SK-N-SH treated with all-trans-retinoic acid at 6 μM for 48 hours (cell line): ENCODE results near the gene LMAN1L.

ENCODE experiments used
- ATAC-seq: fragments of 200-7000 bp; cut with Tn5 transposase; 3 replicates; pipeline ENCODE4 v1.9.1; 2020; ENCODE audit warnings: mild to moderate bottlenecking, moderate library complexity
- ARNTL ChIP-seq: fragments of 450-650 bp; formaldehyde crosslinking; IDR thresholded peaks from 2 replicates; pipeline ENCODE4 v1.5.0; 2020; ENCODE audit warnings: low read depth, mild to moderate bottlenecking, moderate library complexity, borderline replicate concordance
- BACH2 ChIP-seq: fragments of 250-450 bp; sonication (Bioruptor Pico); IDR thresholded peaks from 2 replicates; pipeline ENCODE4 v1.9.0; 2021; ENCODE audit warnings: mild to moderate bottlenecking, borderline replicate concordance
- CSDC2 ChIP-seq: fragments of 250-450 bp; sonication (Bioruptor Pico); IDR thresholded peaks from 2 replicates; pipeline ENCODE4 v1.5.0; 2020; ENCODE audit warnings: mild to moderate bottlenecking, moderate library complexity
- GLIS3 ChIP-seq: fragments of 250-450 bp; sonication (Bioruptor Pico); IDR thresholded peaks from 2 replicates; pipeline ENCODE4 v1.5.0; 2020; ENCODE audit warnings: mild to moderate bottlenecking, moderate library complexity
- ISL1 ChIP-seq: fragments of 250-450 bp; sonication (Bioruptor Pico); IDR thresholded peaks from 2 replicates; pipeline ENCODE4 v2.1.2; 2022; ENCODE audit warnings: mild to moderate bottlenecking, moderate library complexity
- OSR1 ChIP-seq: fragments of 250-450 bp; sonication (Bioruptor Pico); IDR thresholded peaks from 2 replicates; pipeline ENCODE4 v1.8.0; 2022; ENCODE audit warnings: moderate library complexity, mild to moderate bottlenecking, inconsistent platforms
- PPARA ChIP-seq: fragments of 250-450 bp; sonication (Bioruptor Pico); IDR thresholded peaks from 2 replicates; pipeline ENCODE4 v1.5.0; 2020; ENCODE audit warnings: mild to moderate bottlenecking, borderline replicate concordance
- RARB ChIP-seq: fragments of 250-450 bp; sonication (Bioruptor Pico); IDR thresholded peaks from 2 replicates; pipeline ENCODE4 v1.8.0; 2021; ENCODE audit warnings: mild to moderate bottlenecking, moderate library complexity
- SNAI2 ChIP-seq: fragments of 250-450 bp; sonication (Bioruptor Pico); IDR thresholded peaks from 2 replicates; pipeline ENCODE4 v1.5.0; 2020; ENCODE audit warnings: mild to moderate bottlenecking, moderate library complexity
- TCF4 ChIP-seq: fragments of 250-450 bp; sonication (Bioruptor Pico); IDR thresholded peaks from 2 replicates; pipeline ENCODE4 v1.8.0; 2021; ENCODE audit warnings: mild to moderate bottlenecking, moderate library complexity, borderline replicate concordance
- TOX ChIP-seq: fragments of 250-450 bp; sonication (Bioruptor Pico); IDR thresholded peaks from 2 replicates; pipeline ENCODE4 v1.8.0; 2021; ENCODE audit warnings: mild to moderate bottlenecking, moderate library complexity, borderline replicate concordance
- ZC3H10 ChIP-seq: fragments of 250-450 bp; sonication (Bioruptor Pico); IDR thresholded peaks from 2 replicates; pipeline ENCODE4 v1.5.1; 2021; ENCODE audit warnings: mild to moderate bottlenecking, moderate library complexity
- ZFP30 ChIP-seq: fragments of 450-650 bp; formaldehyde crosslinking; IDR thresholded peaks from 2 replicates; pipeline ENCODE4 v1.5.0; 2022; ENCODE audit warnings: mild to moderate bottlenecking, moderate library complexity
- ZNF565 ChIP-seq: fragments of 450-650 bp; formaldehyde crosslinking; conservative IDR thresholded peaks from 2 replicates; pipeline ENCODE4 v1.5.0; 2020; ENCODE audit warnings: low read depth, mild to moderate bottlenecking, moderate library complexity
- ZNF70 ChIP-seq: fragments of 450-650 bp; formaldehyde crosslinking; IDR thresholded peaks from 2 replicates; pipeline ENCODE4 v1.5.0; 2020; ENCODE audit warnings: mild to moderate bottlenecking, moderate library complexity
- ZNF8 ChIP-seq: fragments of 450-650 bp; formaldehyde crosslinking; IDR thresholded peaks from 2 replicates; pipeline ENCODE4 v1.5.0; 2020; ENCODE audit warnings: mild to moderate bottlenecking, moderate library complexity
- TF ChIP-seq, protein P1 (sequence below): fragments of 250-450 bp; sonication (Bioruptor Pico); IDR thresholded peaks from 2 replicates; pipeline ENCODE4 v1.8.0; 2021; ENCODE audit warnings: low read depth, mild to moderate bottlenecking, moderate library complexity, borderline replicate concordance
- TF ChIP-seq, protein P2 (sequence below): fragments of 250-450 bp; sonication (Bioruptor Pico); IDR thresholded peaks from 2 replicates; pipeline ENCODE4 v1.5.1; 2020; ENCODE audit warnings: low read depth, mild to moderate bottlenecking, moderate library complexity
- TF ChIP-seq, protein P3 (sequence below): fragments of 250-450 bp; sonication (Bioruptor Pico); IDR thresholded peaks from 2 replicates; pipeline ENCODE4 v1.5.0; 2020; ENCODE audit warnings: mild to moderate bottlenecking, moderate library complexity
- TF ChIP-seq, protein P4 (sequence below): fragments of 250-450 bp; sonication (Bioruptor Pico); IDR thresholded peaks from 2 replicates; pipeline ENCODE4 v1.8.0; 2020; ENCODE audit warnings: mild to moderate bottlenecking, moderate library complexity, borderline replicate concordance
- TF ChIP-seq, protein P5 (sequence below): fragments of 250-450 bp; sonication (Bioruptor Pico); IDR thresholded peaks from 2 replicates; pipeline ENCODE4 v1.5.1; 2021; ENCODE audit warnings: mild to moderate bottlenecking, moderate library complexity

LMAN1L gene

DNA sequence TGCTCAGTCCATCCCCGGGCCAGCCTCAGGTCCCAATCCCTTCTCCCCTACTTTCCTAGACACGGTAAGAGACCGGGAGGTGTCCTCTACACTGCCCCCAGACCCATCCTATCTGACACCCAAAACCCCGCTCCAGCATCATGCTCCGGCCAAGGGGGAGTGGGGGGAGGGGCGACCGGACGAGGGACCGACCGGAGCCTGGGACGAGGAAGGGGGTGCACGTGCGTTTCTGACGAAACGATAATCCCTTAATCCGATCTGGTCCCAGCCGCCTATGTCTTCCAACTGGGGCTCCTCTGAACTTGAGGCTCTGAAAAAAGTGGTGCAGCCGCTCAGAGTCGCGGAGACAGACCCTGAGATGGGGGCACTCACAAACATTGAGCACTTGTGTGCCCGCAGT, 14.3 kb downstream of the LMAN1L start (continued):
- TF ChIP-seq, protein P1, sequence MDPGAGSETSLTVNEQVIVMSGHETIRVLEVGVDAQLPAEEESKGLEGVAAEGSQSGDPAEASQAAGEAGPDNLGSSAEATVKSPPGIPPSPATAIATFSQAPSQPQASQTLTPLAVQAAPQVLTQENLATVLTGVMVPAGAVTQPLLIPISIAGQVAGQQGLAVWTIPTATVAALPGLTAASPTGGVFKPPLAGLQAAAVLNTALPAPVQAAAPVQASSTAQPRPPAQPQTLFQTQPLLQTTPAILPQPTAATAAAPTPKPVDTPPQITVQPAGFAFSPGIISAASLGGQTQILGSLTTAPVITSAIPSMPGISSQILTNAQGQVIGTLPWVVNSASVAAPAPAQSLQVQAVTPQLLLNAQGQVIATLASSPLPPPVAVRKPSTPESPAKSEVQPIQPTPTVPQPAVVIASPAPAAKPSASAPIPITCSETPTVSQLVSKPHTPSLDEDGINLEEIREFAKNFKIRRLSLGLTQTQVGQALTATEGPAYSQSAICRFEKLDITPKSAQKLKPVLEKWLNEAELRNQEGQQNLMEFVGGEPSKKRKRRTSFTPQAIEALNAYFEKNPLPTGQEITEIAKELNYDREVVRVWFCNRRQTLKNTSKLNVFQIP: no peak
- no peak for TF ChIP-seq ZNF70 (CRISPR knock-in tag)

DNA sequence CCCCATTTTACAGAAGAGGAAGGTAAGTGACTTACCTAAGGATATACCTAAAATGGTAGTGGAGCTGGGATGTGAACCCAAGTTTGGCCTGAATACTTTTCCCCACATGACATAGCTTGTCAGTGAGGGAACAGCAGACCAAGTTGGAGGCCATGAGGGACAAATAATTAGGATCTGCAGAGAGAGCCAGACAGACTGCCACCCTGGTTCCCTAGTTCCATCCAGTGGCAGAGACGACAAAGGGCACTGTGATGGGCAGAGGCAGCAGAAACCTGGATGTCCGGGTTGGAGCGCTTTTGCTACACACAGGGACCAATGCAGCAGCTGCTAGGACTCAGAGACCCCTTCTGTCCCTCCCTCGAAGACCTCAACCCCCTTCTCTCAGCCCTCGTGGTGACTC, 15.0 kb downstream of the LMAN1L start:
- TF ChIP-seq, protein P1: no peak
- TF ChIP-seq, all 23 proteins: peak for 0

DNA sequence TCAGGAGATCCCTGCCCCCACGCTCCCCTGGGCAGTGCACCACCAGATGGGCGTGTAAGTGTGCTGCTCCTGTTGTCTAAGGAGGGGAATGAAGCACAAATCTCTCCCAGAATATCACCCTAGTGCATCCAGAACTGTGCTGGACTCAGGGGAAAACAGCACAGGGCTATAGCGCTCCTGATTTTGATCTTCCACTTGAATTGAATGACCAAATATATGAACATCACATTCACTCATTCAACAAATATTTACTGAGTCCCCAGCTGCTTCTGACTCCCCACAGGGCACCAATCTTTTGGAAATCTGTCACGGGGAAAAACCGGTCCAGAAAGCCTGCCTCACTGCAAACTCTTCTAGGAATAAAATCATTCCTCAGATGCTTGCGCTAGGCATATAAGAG, 16.2 kb downstream of the LMAN1L start:
- no peak for TF ChIP-seq TOX (CRISPR knock-in tag)
- TF ChIP-seq, protein P2, sequence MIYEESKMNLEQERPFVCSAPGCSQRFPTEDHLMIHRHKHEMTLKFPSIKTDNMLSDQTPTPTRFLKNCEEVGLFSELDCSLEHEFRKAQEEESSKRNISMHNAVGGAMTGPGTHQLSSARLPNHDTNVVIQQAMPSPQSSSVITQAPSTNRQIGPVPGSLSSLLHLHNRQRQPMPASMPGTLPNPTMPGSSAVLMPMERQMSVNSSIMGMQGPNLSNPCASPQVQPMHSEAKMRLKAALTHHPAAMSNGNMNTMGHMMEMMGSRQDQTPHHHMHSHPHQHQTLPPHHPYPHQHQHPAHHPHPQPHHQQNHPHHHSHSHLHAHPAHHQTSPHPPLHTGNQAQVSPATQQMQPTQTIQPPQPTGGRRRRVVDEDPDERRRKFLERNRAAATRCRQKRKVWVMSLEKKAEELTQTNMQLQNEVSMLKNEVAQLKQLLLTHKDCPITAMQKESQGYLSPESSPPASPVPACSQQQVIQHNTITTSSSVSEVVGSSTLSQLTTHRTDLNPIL: no peak
- TF ChIP-seq RARB: no peak
- TF ChIP-seq ZFP30 (CRISPR knock-in tag): no peak
- TF ChIP-seq SNAI2 (CRISPR knock-in tag): no peak
- no peak for TF ChIP-seq PPARA (CRISPR knock-in tag)
- TF ChIP-seq GLIS3 (CRISPR knock-in tag): no peak
- no peak for TF ChIP-seq ZNF565 (CRISPR knock-in tag)
- TF ChIP-seq, protein P3, sequence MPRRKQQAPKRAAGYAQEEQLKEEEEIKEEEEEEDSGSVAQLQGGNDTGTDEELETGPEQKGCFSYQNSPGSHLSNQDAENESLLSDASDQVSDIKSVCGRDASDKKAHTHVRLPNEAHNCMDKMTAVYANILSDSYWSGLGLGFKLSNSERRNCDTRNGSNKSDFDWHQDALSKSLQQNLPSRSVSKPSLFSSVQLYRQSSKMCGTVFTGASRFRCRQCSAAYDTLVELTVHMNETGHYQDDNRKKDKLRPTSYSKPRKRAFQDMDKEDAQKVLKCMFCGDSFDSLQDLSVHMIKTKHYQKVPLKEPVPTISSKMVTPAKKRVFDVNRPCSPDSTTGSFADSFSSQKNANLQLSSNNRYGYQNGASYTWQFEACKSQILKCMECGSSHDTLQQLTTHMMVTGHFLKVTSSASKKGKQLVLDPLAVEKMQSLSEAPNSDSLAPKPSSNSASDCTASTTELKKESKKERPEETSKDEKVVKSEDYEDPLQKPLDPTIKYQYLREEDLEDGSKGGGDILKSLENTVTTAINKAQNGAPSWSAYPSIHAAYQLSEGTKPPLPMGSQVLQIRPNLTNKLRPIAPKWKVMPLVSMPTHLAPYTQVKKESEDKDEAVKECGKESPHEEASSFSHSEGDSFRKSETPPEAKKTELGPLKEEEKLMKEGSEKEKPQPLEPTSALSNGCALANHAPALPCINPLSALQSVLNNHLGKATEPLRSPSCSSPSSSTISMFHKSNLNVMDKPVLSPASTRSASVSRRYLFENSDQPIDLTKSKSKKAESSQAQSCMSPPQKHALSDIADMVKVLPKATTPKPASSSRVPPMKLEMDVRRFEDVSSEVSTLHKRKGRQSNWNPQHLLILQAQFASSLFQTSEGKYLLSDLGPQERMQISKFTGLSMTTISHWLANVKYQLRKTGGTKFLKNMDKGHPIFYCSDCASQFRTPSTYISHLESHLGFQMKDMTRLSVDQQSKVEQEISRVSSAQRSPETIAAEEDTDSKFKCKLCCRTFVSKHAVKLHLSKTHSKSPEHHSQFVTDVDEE (CRISPR knock-in tag): no peak
- TF ChIP-seq ZC3H10 (CRISPR knock-in tag): no peak
- TF ChIP-seq ARNTL (CRISPR knock-in tag): no peak
- TF ChIP-seq OSR1 (CRISPR knock-in tag): no peak
- TF ChIP-seq CSDC2: no peak
- ATAC-seq: no peak

More for the DNA sequence above, 15.0 kb downstream of the LMAN1L start:
- ATAC-seq: no peak

DNA sequence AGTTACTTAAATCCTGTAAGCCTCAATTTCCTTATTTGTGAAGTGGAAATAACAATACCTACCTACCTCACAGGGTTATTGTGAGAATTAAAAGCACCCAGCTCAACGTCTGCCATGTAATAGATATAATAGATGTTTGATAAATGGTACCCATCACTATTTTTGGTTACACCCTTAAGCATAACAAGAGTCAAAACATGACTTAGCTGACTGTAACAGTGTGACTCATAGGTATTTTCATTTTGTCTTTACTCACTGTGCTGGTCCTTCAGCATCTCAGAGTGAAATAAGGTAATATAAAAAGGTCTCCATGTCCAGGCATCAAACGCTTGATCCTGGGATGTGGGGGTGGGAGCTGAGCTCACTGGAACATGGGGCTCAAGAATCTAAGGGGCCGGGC, 16.9 kb downstream of the LMAN1L start:
- no peak for ATAC-seq
- TF ChIP-seq ZNF8 (CRISPR knock-in tag): no peak
- no peak for TF ChIP-seq ZFP30 (CRISPR knock-in tag)
- TF ChIP-seq TOX (CRISPR knock-in tag): no peak
- TF ChIP-seq ISL1 (CRISPR knock-in tag): no peak
- TF ChIP-seq, protein P4, sequence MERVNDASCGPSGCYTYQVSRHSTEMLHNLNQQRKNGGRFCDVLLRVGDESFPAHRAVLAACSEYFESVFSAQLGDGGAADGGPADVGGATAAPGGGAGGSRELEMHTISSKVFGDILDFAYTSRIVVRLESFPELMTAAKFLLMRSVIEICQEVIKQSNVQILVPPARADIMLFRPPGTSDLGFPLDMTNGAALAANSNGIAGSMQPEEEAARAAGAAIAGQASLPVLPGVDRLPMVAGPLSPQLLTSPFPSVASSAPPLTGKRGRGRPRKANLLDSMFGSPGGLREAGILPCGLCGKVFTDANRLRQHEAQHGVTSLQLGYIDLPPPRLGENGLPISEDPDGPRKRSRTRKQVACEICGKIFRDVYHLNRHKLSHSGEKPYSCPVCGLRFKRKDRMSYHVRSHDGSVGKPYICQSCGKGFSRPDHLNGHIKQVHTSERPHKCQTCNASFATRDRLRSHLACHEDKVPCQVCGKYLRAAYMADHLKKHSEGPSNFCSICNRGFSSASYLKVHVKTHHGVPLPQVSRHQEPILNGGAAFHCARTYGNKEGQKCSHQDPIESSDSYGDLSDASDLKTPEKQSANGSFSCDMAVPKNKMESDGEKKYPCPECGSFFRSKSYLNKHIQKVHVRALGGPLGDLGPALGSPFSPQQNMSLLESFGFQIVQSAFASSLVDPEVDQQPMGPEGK (CRISPR knock-in tag): no peak
- no peak for TF ChIP-seq TCF4 (CRISPR knock-in tag)
- TF ChIP-seq ZNF565 (CRISPR knock-in tag): no peak
- no peak for TF ChIP-seq ZNF70 (CRISPR knock-in tag)
- TF ChIP-seq, protein P3 (CRISPR knock-in tag): no peak
- TF ChIP-seq RARB: no peak
- no peak for TF ChIP-seq SNAI2 (CRISPR knock-in tag)
- TF ChIP-seq ARNTL (CRISPR knock-in tag): no peak
- TF ChIP-seq OSR1 (CRISPR knock-in tag): no peak
- no peak for TF ChIP-seq ZC3H10 (CRISPR knock-in tag)
- TF ChIP-seq, protein P5, sequence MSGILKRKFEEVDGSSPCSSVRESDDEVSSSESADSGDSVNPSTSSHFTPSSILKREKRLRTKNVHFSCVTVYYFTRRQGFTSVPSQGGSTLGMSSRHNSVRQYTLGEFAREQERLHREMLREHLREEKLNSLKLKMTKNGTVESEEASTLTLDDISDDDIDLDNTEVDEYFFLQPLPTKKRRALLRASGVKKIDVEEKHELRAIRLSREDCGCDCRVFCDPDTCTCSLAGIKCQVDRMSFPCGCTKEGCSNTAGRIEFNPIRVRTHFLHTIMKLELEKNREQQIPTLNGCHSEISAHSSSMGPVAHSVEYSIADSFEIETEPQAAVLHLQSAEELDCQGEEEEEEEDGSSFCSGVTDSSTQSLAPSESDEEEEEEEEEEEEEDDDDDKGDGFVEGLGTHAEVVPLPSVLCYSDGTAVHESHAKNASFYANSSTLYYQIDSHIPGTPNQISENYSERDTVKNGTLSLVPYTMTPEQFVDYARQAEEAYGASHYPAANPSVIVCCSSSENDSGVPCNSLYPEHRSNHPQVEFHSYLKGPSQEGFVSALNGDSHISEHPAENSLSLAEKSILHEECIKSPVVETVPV (CRISPR knock-in tag): no peak
- TF ChIP-seq CSDC2: no peak
- TF ChIP-seq BACH2 (CRISPR knock-in tag): no peak
